HepG2 (cell line): ENCODE results near the gene C13orf46. TPM values are rescaled to one million over a fixed set of nuclear protein-coding genes. Genes with fewer than 3 reads are reported as not detected.

ENCODE experiments used
- ATAC-seq: fragments of 200-7000 bp; cut with Tn5 transposase; 3 replicates; pipeline ENCODE4 v1.9.1; 2020; ENCODE audit warnings: mild to moderate bottlenecking, moderate library complexity
- BruUV-seq: library from RNA; stranded (reverse); fragments of 400-500 nt; replicated peaks from 2 replicates; lab custom pipeline; 2021; lab: Mats Ljungman, UMichigan
- CTCF ChIA-PET: fragments of 300-600 bp; formaldehyde crosslinking; extraction: SDS; loops from one replicate; lab custom pipeline; 2021; ENCODE audit warnings: low total read pairs, inconsistent platforms, low intra/inter-chr PET ratio; lab: Yijun Ruan, JAX
- POLR2A ChIA-PET: fragments of 350-600 bp; sonication (Branson Sonifier 250); formaldehyde crosslinking; loops from one replicate; lab custom pipeline; 2020; ENCODE audit warnings: antibody characterized with exemption, inconsistent platforms; lab: Yijun Ruan, JAX
- DNase-seq: peaks from one replicate; pipeline ENCODE4 v3.0.0-alpha.2; 2015; ENCODE audit warnings: low spot score
- FAIRE-seq: peaks from 3 replicates; lab custom pipeline; 2011; peaks lifted over from hg19 to GRCh38; lab: Jason Lieb, UNC
- H2AFZ ChIP-seq: one replicate; pipeline ENCODE4 v1.6.1; 2011; ENCODE audit warnings: low read length, inconsistent platforms
- H3K27ac ChIP-seq: fragments of 300-600 bp; 3 replicates; pipeline ENCODE4 v1.8.0; 2011; ENCODE audit warnings: mixed run types, mild to moderate bottlenecking, mixed read lengths, low read length, inconsistent platforms; ENCODE audit not compliant: insufficient read depth; ENCODE audit errors: extremely low read length
- H3K27me3 ChIP-seq, 2 experiments: fragments of 200-600 bp in 1 of 2; 2 replicates in 1 of 2; 3 replicates in 1 of 2; pipeline versions ENCODE4 v1.6.0 to v1.8.0; 2011; ENCODE audit warnings: low read length in 2 of 2, mild to moderate bottlenecking in 2 of 2, moderate library complexity in 2 of 2, inconsistent platforms in 1 of 2; ENCODE audit not compliant: insufficient read depth in 2 of 2, control insufficient read depth in 1 of 2
- H3K36me3 ChIP-seq, 2 experiments: fragments of 200-600 bp in 1 of 2; replicated peaks in 1 of 2; 2 replicates in 1 of 2; 3 replicates in 1 of 2; pipeline versions ENCODE4 v1.5.1 to v1.8.0; 2011; ENCODE audit warnings: low read length in 2 of 2, inconsistent platforms in 1 of 2; ENCODE audit not compliant: insufficient read depth in 2 of 2, control insufficient read depth in 1 of 2
- H3K4me1 ChIP-seq: 2 replicates; pipeline ENCODE4 v1.5.1; 2012; ENCODE audit warnings: low read length, inconsistent platforms; ENCODE audit not compliant: insufficient read depth
- H3K4me2 ChIP-seq: 2 replicates; pipeline ENCODE4 v1.6.0; 2011; ENCODE audit warnings: low read depth, low read length, inconsistent platforms
- H3K4me3 ChIP-seq, 3 experiments: fragments of 200-600 bp in 1 of 3; sonication (generic), shearing (Covaris generic) in 1 of 3; replicated peaks in 1 of 3; 2 replicates each; pipeline ENCODE4 v1.5.1; 2011 to 2016; ENCODE audit warnings: low read length in 3 of 3, inconsistent platforms in 2 of 3, low read depth in 2 of 3, mild to moderate bottlenecking in 2 of 3, control low read depth in 1 of 3, mixed read lengths in 1 of 3; ENCODE audit not compliant: insufficient read depth in 1 of 3
- H3K79me2 ChIP-seq: one replicate; pipeline ENCODE4 v1.6.1; 2011; ENCODE audit warnings: low read length, inconsistent platforms; ENCODE audit not compliant: insufficient read depth
- H3K9ac ChIP-seq: 2 replicates; pipeline ENCODE4 v1.6.0; 2011; ENCODE audit warnings: mild to moderate bottlenecking, low read depth, low read length, inconsistent platforms; ENCODE audit not compliant: insufficient read depth
- H3K9me3 ChIP-seq: 2 replicates; pipeline ENCODE4 v1.5.1; 2012; ENCODE audit warnings: mild to moderate bottlenecking, low read length
- H4K20me1 ChIP-seq: 2 replicates; pipeline ENCODE4 v1.6.0; 2011; ENCODE audit warnings: inconsistent platforms, mild to moderate bottlenecking, low read length, moderate library complexity; ENCODE audit not compliant: insufficient read depth
- ADNP ChIP-seq: sonication (generic); formaldehyde crosslinking; IDR thresholded peaks from 2 replicates; pipeline ENCODE4 v1.4.0; 2020; ENCODE audit warnings: missing genetic modification reagents
- ARNT2 ChIP-seq: sonication (generic); formaldehyde crosslinking; IDR thresholded peaks from 2 replicates; pipeline ENCODE4 v1.8.0; 2022; ENCODE audit warnings: mild to moderate bottlenecking, low read depth, missing genetic modification reagents, moderate library complexity
- ATAD3A ChIP-seq: sonication (generic); formaldehyde crosslinking; IDR thresholded peaks from 2 replicates; pipeline ENCODE4 v1.4.0; 2020; ENCODE audit warnings: missing genetic modification reagents
- ATF1 ChIP-seq: IDR thresholded peaks from 2 replicates; pipeline ENCODE4 v1.6.1; 2016; ENCODE audit warnings: mild to moderate bottlenecking, control low read depth
- CEBPG ChIP-seq: IDR thresholded peaks from 2 replicates; pipeline ENCODE4 v1.6.1; 2016
- FOSL2 ChIP-seq: sonication (generic); formaldehyde crosslinking; IDR thresholded peaks from 2 replicates; pipeline ENCODE4 v1.4.0; 2020; ENCODE audit warnings: missing genetic modification reagents
- HNF4G ChIP-seq, 2 experiments: sonication (generic) in 1 of 2; formaldehyde crosslinking in 1 of 2; IDR thresholded peaks; 2 replicates each; pipeline versions ENCODE4 v1.4.0 to v1.6.1; 2011 to 2020; ENCODE audit warnings: borderline replicate concordance in 2 of 2, low read depth in 2 of 2, mild to moderate bottlenecking in 2 of 2, low read length in 1 of 2, missing genetic modification reagents in 1 of 2, moderate library complexity in 1 of 2
- RAD51 ChIP-seq: fragments of 450-650 bp; IDR thresholded peaks from 2 replicates; pipeline ENCODE4 v1.6.1; 2016; ENCODE audit warnings: borderline replicate concordance
- RBFOX2 ChIP-seq: fragments of 200-400 bp; formaldehyde crosslinking; IDR thresholded peaks from 2 replicates; pipeline ENCODE4 v1.6.1; 2017; ENCODE audit warnings: low read depth, mild to moderate bottlenecking, low read length
- SRSF4 ChIP-seq: fragments of 200-400 bp; formaldehyde crosslinking; IDR thresholded peaks from one replicate; pipeline ENCODE4 v1.6.1; 2018; ENCODE audit warnings: mild to moderate bottlenecking, low read depth, low read length, moderate library complexity; ENCODE audit not compliant: poor library complexity, severe bottlenecking
- ZBTB49 ChIP-seq: sonication (generic); formaldehyde crosslinking; IDR thresholded peaks from 2 replicates; pipeline ENCODE4 v1.4.0; 2020; ENCODE audit warnings: missing genetic modification reagents, borderline replicate concordance
- ZMYM3 ChIP-seq: sonication (generic); formaldehyde crosslinking; IDR thresholded peaks from 2 replicates; pipeline ENCODE4 v1.5.1; 2020; ENCODE audit warnings: mild to moderate bottlenecking, missing genetic modification reagents
- ZNF446 ChIP-seq: sonication (generic); formaldehyde crosslinking; IDR thresholded peaks from 2 replicates; pipeline ENCODE4 v1.5.0; 2020; ENCODE audit warnings: mild to moderate bottlenecking, missing genetic modification reagents
- ZNF503 ChIP-seq: sonication (generic); formaldehyde crosslinking; IDR thresholded peaks from 2 replicates; pipeline ENCODE4 v1.4.0; 2020; ENCODE audit warnings: missing genetic modification reagents
- ZNF598 ChIP-seq: sonication (generic); formaldehyde crosslinking; IDR thresholded peaks from 2 replicates; pipeline ENCODE4 v1.5.1; 2020; ENCODE audit warnings: mild to moderate bottlenecking, missing genetic modification reagents, borderline replicate concordance
- ZNF639 ChIP-seq: conservative IDR thresholded peaks from 2 replicates; pipeline ENCODE4 v1.6.1; 2018; ENCODE audit warnings: missing genetic modification reagents
- WGBS: methylation state at CpG from one replicate; pipeline ENCODE4 v1.1.6; 2017; ENCODE audit warnings: low lambda C conversion rate; 5-methylcytosine and 5-hydroxymethylcytosine counted together
- in situ Hi-C: cut with HindIII; loops from 2 replicates; pipeline ENCODE4 v1.10.0; 2017; ENCODE audit warnings: low pct_unique_long_range_greater_than_20kb; ENCODE audit not compliant: extremely low pct_ligation_motif_present
- intact Hi-C: fragments of 100-400 bp; cut with micrococcal nuclease; formaldehyde crosslinking; loops from one replicate; pipeline ENCODE4 v1.10.0; 2022; ENCODE audit not compliant: unreplicated experiment
- polyA plus RNA-seq, 8 experiments: library from polyadenylated mRNA; depleted of rRNA in 3 of 8; stranded (reverse) in 7 of 8; unstranded in 1 of 8; fragments of >200 nt; fragmentation: Illumina TruSeq in 4 of 8; extraction: Trizol in 4 of 8; gene quantifications; 2 replicates each; pipeline versions ENCODE4 v1.2.1 to v1.2.3, GENCODE V29; 2011 to 2016; ENCODE audit warnings: low read depth in 4 of 8, missing spikeins in 1 of 8, mixed read lengths in 1 of 8; ENCODE audit not compliant: insufficient read depth in 1 of 8
- total RNA-seq, 5 experiments: library from RNA; depleted of rRNA; stranded (reverse); fragments of >200 nt; fragmentation: Illumina TruSeq; extraction: Trizol; gene quantifications; 2 replicates each; pipeline ENCODE4 v1.2.3, GENCODE V29; 2016; ENCODE audit warnings: low read depth in 1 of 5

The C13orf46 gene
- total and polyA plus RNA-seq, 2 of the 13 experiments (the other 11 are each of a cell fraction or from before 2014, with no cell fraction given), result 0.01 TPM; not detected in 1

GRCh38 chr13:113926301-113926761, 47.5 kb downstream of the C13orf46 start (continued):
- no peak for TF ChIP-seq ZMYM3 (CRISPR knock-in tag)

GRCh38 chr13:113924184-113924901, 49.5 kb downstream of the C13orf46 start:
- Histone ChIP-seq H3K9ac (no peak overlapping the region), H3K4me3 (no peak overlapping the region), H2AFZ (no peak overlapping the region), H3K79me2 (no peaks in the 10 kb centered on the region), H3K27me3 (peaks cover 6 to 38% of the 10 kb centered on the region in 2 experiments; a peak in 4 of 5 replicates), H3K4me2 (no peak overlapping the region), H3K4me1 (no peaks in the 10 kb centered on the region), H4K20me1 (no peaks in the 10 kb centered on the region), H3K9me3 (peaks cover 6% of the 10 kb centered on the region; the same call in 1 of the 2 replicates), H3K27ac (no peak overlapping the region), H3K36me3 (no peaks in the 10 kb centered on the region)
- in situ Hi-C loops, result no loop called here
- FAIRE-seq, result no peak
- 13% methylated on average over 7 of the region's 7 CpGs for WGBS
- intact Hi-C loops, result no loop called here
- no peak for DNase-seq
- ChIA-PET POLR2A (no interaction called here), CTCF (no interaction called here)
- no TSS peak for BruUV-seq
- no peak for ATAC-seq
- TF ChIP-seq ZNF598 (CRISPR knock-in tag) (no peak), CEBPG (CRISPR knock-in tag) (no peak), ATAD3A (CRISPR knock-in tag) (no peak), ZNF639 (no peak), ARNT2 (CRISPR knock-in tag) (no peak), HNF4G (IDR thresholded peaks at IDR 0.05; ENCODE audit: borderline replicate concordance, low read depth, low read length) (no peak), HNF4G (CRISPR knock-in tag; IDR thresholded peaks at IDR 0.05; ENCODE audit: borderline replicate concordance, low read depth) (no peak), ZNF446 (no peak), SRSF4 (no peak), ZNF503 (CRISPR knock-in tag) (no peak), ADNP (CRISPR knock-in tag) (no peak), RBFOX2 (no peak), ATF1 (CRISPR knock-in tag) (no peak), RAD51 (no peak), FOSL2 (CRISPR knock-in tag) (no peak), ZBTB49 (CRISPR knock-in tag) (no peak)
